ENCODE results near the gene ABHD15. TPM values are rescaled to one million over a fixed set of nuclear protein-coding genes. Genes with fewer than 3 reads are reported as not detected.

ABHD15 gene
- total RNA-seq, 1 experiment from 2014 or later = 10.5 TPM

GRCh38 chr17:29591737-29592608, 25.1 kb upstream of the ABHD15 start:
- intact Hi-C loops (cut with micrococcal nuclease; ENCODE audit: unreplicated experiment) = loop anchor here (1.0 to 10.0 kb wide), 6 partner anchors 12 to 300 kb away; partner anchors contain the start of genes NUFIP2 and TP53I13
- BruUV-seq (replicated peaks) = TSS peak; percentile 57
- peak overlapping the region; percentile 74 for H3K27ac Mint-ChIP-seq (ENCODE audit: unreplicated experiment)
- H3K4me3 ChIP-seq (ENCODE audit: low read depth, low read length) = peak overlapping the region; percentile 56
- peak overlapping the region; percentile 86 for H3K4me3 Mint-ChIP-seq (ENCODE audit: unreplicated experiment)
- ChIA-PET POLR2A (interaction anchor here (0.5 to 1.0 kb wide), 4 partner anchors 10 to 438 kb away, joined by 3 read pairs; no protein-coding TSS in a partner anchor), CTCF (interaction anchor here (0.5 to 5.0 kb wide), 12 partner anchors 8 to 694 kb away, joined by 3 to 69 read pairs (median 4); partner anchors contain the start of genes ABHD15, MYO18A and TP53I13)
- DNase-seq = peak; percentile 91 to 98
- H3K27me3 Mint-ChIP-seq (ENCODE audit: insufficient read depth, unreplicated experiment) = no peaks in the 10 kb centered on the region
- no peaks in the 10 kb centered on the region for H3K9me3 ChIP-seq
- H3K4me1 Mint-ChIP-seq (ENCODE audit: low read depth, unreplicated experiment) = no peaks in the 10 kb centered on the region
- peak; percentile 99 for TF ChIP-seq CTCF (IDR thresholded peaks at IDR 0.05; ENCODE audit: insufficient read depth in 1 of 2, low read depth in 1 of 2, low read length in 1 of 2, severe bottlenecking in 1 of 2, unreplicated experiment in 1 of 2)
- H3K27me3 ChIP-seq (replicated peaks; ENCODE audit: control insufficient read depth, insufficient read depth, low read length) = no peaks in the 10 kb centered on the region
- no peaks in the 10 kb centered on the region for H3K36me3 ChIP-seq (ENCODE audit: control insufficient read depth, insufficient read depth, low read length)
- peaks cover 39% of the 10 kb centered on the region for H3K4me1 ChIP-seq
- H3K9me3 Mint-ChIP-seq (ENCODE audit: unreplicated experiment) = no peaks in the 10 kb centered on the region
- peaks cover 8% of the 10 kb centered on the region for H3K36me3 Mint-ChIP-seq (ENCODE audit: insufficient read depth, unreplicated experiment)

- BruUV-seq (replicated peaks) = no TSS peak
- no peaks in the 10 kb centered on the region for H3K27me3 ChIP-seq (replicated peaks; ENCODE audit: control insufficient read depth, insufficient read depth, low read length)
- ChIA-PET CTCF (interaction anchor here (0.6 to 5.0 kb wide), 21 partner anchors 7 to 519 kb away, joined by 3 to 69 read pairs (median 4); partner anchors contain the start of genes ABHD15, MYO18A and TP53I13), POLR2A (interaction anchor here (1.0 kb wide), 1 partner anchor 10 kb away, joined by 3 read pairs; no protein-coding TSS in a partner anchor)
- no peaks in the 10 kb centered on the region for H3K9me3 ChIP-seq
- no peaks in the 10 kb centered on the region for H3K27me3 Mint-ChIP-seq (ENCODE audit: insufficient read depth, unreplicated experiment)
- H3K4me1 Mint-ChIP-seq (ENCODE audit: low read depth, unreplicated experiment) = no peaks in the 10 kb centered on the region
- H3K4me3 Mint-ChIP-seq (ENCODE audit: unreplicated experiment) = peak overlapping the region; percentile 86
- H3K9me3 Mint-ChIP-seq (ENCODE audit: unreplicated experiment) = no peaks in the 10 kb centered on the region
- peak in 1 of 2 experiments; percentile 65 for DNase-seq
- peak overlapping the region; percentile 56 for H3K4me3 ChIP-seq (ENCODE audit: low read depth, low read length)
- no peak for TF ChIP-seq CTCF (IDR thresholded peaks at IDR 0.05; ENCODE audit: insufficient read depth in 1 of 2, low read depth in 1 of 2, low read length in 1 of 2, severe bottlenecking in 1 of 2, unreplicated experiment in 1 of 2)
- H3K36me3 Mint-ChIP-seq (ENCODE audit: insufficient read depth, unreplicated experiment) = peaks cover 8% of the 10 kb centered on the region
- peaks cover 39% of the 10 kb centered on the region for H3K4me1 ChIP-seq
- intact Hi-C loops (cut with micrococcal nuclease; ENCODE audit: unreplicated experiment) = loop anchor here (1.0 to 10.0 kb wide), 6 partner anchors 11 to 299 kb away; partner anchors contain the start of genes NUFIP2 and TP53I13
- no peaks in the 10 kb centered on the region for H3K36me3 ChIP-seq (ENCODE audit: control insufficient read depth, insufficient read depth, low read length)
- peak overlapping the region; percentile 74 for H3K27ac Mint-ChIP-seq (ENCODE audit: unreplicated experiment)
Measured at GRCh38 chr17:29591146-29591736, 24.4 kb upstream of the ABHD15 start.

All from Caco-2 (cell line).